ENCODE results near the gene EPN2.

EPN2 gene

DNA sequence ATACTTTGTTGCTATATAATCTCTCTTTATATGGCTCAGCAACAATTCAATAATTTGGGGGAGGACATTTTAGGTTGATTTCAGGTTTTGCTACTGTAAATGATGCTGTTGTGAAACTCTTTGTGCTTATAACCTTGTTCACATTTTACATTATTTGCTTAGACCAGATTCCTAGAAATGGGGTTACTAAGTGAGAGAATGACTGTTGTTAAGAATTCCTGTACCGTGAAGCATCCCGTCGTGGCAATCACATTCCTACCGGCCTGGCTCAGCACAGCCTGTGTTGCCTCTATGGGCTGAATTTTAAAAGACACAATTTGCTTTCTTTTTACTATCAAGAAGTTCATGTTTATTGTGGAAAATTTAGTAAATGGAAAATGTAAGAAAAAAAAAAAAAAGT lies 94.0 kb downstream of the EPN2 start:
- no peak for DNase-seq (ENCODE audit: low read depth in 2 of 2)

DNA sequence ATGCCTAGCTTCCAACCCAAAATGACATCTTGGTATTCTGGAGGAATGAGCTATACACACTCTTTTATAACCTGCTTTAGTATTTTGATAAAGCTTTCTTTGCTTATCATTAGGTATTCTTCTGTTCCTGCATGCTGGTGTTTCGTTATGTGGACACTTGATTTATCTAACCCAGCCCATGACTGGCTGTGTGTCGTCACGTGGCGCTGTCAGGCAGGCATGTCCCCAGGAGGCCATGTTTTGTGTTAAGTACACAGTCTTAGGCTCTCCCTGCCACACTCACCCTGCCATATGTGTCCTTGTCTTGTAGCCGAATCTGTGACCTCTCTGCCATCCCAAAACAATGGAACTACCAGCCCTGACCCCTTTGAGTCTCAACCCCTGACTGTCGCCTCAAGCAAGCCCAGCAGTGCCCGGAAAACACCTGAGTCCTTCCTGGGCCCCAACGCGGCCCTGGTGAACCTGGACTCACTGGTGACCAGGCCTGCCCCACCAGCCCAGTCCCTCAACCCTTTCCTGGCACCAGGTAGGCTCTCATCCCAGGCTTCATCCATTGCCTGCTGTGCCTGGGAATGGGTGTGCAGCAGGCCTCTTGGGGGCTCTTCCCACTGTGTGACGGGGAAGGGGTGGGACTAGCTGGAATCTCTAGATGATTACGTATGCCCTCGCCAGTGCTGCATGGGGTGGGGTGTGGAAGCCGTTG lies 94.5 kb downstream of the EPN2 start:
- no peak for DNase-seq (ENCODE audit: low read depth in 2 of 2)

DNA sequence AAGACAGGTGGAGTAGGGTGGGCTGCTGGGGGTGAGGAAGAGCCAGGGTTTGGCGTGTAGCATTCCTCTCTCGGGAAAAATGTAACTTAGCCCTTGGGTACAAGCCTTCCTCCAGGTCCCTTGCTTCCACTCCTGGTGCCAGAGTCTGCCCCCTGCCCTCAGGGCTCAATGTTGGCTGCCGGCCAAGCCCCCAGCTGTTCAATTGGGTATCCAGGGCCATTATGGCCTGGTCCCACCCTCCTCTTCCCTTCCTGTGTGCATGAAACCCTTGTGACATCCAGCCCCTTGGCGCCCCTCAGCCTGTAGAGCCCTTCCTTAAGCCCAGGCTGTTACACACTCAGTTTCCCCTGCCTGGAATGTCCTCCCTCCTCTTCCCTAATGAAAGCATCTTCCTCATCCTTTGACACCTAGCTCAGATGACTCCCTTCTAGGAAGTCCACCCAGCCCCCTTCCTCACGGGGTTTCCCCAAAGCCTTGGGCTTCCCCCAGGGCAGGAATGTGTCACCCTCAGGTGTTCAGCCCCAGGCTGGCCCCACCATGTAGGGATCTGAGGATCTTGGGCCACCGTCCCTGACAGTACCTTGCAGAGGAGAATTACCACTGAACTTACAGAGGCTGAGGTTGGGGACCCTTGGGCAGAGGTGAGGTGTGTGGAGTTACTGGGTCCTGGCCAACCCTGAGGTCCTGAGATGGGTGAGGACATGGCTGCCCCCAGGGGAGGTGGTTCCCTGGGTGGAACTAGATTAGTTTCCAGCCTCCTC lies 95.4 kb downstream of the EPN2 start:
- no peak for DNase-seq (ENCODE audit: low read depth in 2 of 2)

DNA sequence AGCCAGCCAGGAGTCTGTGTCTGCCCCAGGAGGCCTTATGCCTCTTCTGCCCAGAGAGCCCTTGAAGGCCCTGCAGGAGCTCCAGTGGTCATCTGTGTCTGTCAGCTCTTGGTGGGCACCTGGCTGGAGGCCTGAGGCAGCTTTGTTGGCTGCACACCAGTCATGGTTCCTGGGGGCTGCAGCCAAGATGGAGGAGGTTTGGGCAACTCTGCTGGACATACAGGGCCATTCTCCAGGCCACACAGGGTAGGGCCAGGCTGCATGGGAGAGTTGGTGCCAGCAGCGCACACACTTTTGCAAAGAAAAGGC lies 95.9 kb downstream of the EPN2 start:
- no peak for DNase-seq (ENCODE audit: low read depth in 2 of 2)

DNA sequence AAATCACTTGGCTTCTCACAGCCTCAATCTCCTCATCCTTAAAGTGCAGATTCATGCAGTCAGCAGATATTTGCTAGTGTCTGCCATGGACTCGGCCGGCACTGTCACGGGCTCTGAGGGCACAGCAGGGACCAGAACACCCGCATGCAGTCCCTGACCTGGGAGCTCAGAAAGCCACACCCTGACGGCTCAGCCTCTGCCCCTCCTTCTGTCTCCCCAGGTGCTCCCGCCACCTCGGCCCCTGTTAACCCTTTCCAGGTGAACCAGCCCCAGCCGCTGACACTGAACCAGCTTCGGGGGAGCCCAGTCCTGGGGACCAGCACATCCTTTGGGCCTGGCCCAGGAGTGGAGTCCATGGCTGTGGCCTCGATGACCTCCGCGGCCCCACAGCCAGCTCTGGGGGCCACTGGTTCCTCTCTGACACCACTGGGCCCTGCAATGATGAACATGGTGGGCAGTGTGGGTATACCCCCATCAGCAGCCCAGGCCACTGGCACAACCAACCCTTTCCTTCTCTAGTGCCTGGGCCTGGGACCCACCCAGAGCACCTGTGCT lies 96.6 kb downstream of the EPN2 start:
- no peak for DNase-seq (ENCODE audit: low read depth in 2 of 2)

DNA sequence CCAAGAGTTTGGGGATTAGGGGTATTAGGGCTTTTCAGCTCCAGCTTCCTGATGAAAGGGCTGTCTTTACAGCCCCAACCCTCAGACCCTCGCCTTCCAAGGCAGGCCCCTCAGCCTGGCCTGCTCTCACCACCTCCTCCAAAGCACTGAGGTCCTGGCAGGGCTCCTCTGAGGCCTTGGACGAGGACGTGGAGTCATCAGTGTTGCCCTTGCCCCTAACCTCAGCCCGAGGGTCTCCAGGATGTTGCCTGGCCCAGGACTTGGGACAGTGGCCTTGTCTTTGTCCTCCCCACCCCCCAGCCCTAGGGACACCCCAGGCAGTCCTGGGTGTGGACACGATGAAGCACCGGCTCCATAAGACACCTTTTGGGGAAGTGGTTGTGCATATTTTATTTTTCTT lies 97.2 kb downstream of the EPN2 start:
- no peak for DNase-seq (ENCODE audit: low read depth in 2 of 2)

DNA sequence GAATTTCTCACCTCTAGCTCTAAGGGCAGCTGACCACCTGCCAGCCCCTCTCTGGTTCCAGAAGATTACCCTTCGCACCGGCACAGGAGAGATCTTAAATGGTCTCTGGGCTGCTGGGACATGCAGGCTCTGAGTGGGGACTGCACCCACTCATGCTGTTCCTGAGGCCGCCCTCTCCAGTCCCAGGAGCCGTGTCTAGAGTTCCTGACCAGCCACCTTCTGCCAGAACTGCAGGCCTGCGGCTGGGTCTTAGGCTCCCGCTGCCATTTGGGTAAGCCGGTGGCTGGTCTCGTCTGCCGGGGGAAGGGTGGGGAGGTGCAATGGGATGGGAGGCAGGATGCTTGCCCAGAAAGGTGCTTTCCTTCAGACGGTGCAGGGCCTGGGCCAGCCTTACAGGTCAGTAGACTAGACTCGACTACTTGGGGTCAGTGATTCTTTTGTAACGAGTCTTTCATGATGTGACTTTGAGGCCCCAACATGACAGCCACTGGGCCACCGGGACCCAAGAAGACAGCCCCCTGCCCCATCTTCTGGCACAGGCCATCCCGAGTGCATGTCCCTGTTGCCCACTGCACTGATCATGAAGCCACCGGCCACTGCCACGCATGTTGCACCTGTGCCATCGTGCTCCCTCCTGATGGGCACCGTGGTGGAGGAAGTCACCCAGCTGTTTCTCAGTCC lies 98.9 kb downstream of the EPN2 start:
- no peak for DNase-seq (ENCODE audit: low read depth in 2 of 2)

DNA sequence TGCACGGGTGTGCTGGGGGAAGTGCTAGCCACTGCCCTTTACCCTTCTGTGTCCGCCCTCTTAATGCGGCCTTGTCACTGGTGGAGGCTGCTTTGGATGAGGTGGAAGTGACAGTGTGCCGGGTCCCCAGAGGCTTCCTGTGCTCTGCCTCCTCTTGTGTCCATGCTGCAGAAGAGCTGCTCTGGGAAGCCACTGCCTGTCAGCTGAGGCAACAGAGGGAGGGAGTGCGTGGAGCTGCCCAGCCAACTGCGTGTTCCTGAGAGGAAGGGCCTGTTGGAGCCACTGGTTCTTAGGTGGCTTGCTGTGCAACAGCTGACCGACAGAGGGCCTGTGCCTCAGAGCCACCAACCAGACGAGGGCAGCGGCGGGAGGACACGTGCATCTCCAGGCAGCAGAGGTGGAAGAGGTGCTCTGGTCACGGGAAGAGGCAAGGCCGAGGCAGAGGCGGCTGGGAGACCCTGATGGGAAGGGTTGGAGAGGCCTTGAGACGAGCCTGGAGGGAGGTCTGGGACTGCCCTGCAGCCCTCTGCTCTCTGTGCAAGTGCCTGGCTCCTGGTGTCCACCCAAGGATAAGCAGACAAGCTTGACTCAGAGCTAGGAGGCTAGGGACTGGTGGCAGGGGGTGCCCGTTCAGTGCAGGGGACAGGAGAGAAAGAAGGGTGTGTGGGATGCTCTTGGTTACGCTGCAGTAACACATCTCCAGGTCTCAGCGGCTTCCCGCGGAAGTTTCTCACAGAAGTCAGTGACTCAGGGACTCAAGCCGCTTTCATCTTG lies 100.0 kb downstream of the EPN2 start:
- DNase-seq (ENCODE audit: low read depth in 2 of 2): no peak

DNA sequence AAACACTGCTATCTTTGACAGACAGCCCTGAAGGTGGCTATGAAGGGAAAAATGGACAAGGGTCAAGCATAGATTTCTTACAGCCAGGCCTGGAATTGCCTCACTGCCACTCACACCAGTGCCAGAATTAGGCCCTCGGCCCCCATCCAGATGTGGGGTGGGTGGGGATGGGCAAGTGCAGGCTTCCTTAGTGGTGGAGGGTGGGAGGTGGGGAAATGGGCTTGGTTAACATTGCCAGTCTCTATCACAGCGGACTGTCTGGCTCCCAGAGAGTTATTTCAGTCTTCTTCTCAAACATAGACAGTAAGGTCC lies 100.5 kb downstream of the EPN2 start:
- DNase-seq (ENCODE audit: low read depth in 2 of 2): no peak

DNA sequence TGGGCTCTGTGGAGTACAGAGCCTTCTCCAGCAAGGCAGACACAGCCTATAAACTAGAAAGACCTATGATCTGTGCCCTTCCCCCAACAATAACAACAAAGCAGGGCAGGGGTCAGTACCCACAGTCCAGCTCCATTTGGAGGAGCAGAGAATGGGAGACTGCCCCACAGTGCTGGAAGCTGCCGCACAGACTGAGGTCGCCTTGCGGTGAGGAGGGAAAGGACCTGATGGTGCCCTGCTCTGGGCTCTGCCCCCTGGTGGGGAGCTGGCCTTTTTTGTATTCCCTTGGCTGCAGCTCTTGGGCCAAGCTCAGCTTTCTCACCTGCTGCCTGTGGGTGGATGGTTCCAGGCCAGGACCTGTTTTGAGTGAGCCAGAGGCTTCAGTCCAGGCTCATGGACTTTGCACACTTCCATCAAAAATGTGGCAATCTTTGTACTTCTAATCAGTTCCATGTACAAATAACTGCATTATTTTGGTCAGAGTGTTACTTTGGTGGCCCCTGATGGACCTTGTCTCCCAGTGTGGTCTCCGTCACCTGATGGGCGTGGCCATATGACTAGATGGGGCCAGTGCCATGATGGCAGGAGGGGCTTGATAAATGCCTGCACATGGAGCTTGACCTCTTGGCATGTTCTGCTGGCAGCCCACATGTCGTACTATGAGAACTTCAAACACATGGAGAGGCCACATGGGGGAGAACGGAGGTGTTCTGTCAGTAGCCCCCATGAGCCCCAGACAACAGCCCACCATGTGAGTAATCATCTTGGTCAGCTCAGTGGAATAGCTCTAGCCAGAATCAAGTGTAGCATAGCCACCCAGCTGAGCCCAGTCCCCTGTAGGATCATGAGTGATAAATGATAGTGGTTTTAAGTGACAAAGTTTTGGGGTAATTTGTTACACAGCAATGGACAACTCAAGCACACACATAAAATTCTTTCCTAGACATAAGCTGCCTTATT lies 101.1 kb downstream of the EPN2 start:
- peak; percentile 44 to 54 for DNase-seq (ENCODE audit: low read depth in 2 of 2)

DNA sequence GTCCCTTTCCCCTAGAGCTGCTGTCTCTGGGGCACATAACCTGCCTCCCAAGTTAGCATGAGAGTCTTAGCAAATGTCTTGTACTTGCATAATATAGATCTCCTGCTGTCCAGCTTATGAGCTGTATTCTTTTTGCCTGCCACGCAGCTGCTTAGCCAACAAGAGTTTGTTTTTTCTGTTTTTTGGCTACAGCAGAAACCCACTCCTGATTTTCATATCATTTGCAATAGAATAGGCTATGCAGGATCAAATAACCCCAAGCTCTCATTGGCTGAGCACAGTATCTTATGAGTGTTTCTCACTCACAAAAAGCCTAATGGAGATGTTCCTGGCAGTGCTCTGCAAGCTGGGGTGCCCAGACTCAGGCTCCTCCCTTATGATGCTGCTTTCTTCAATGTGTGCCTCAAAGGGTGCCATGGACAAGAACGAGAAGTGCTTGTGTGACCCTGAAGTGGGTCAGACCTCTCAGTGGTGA lies 102.2 kb downstream of the EPN2 start:
- no peak for DNase-seq (ENCODE audit: low read depth in 2 of 2)

DNA sequence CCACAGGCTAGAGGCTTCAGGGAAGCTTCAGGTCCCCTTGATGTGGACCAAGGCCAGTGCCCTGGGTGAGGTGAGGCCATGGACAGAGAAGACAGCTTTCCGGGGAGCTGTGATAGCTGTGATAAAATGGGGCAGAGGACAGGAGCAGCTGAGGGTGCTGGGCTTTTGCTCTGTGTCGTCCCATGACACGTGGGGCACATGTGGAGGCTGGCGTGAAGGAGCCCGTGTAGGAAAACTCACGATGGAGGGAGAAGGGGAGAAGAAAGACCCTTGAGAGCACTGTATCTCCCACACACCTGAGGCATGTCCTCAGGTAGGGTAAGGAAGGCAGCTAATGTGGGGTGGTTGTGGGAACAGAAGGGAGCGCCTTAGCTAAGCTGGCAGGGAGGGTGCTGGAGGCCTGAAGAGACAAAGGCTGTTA lies 104.1 kb downstream of the EPN2 start:
- DNase-seq (ENCODE audit: low read depth in 2 of 2): no peak

DNA sequence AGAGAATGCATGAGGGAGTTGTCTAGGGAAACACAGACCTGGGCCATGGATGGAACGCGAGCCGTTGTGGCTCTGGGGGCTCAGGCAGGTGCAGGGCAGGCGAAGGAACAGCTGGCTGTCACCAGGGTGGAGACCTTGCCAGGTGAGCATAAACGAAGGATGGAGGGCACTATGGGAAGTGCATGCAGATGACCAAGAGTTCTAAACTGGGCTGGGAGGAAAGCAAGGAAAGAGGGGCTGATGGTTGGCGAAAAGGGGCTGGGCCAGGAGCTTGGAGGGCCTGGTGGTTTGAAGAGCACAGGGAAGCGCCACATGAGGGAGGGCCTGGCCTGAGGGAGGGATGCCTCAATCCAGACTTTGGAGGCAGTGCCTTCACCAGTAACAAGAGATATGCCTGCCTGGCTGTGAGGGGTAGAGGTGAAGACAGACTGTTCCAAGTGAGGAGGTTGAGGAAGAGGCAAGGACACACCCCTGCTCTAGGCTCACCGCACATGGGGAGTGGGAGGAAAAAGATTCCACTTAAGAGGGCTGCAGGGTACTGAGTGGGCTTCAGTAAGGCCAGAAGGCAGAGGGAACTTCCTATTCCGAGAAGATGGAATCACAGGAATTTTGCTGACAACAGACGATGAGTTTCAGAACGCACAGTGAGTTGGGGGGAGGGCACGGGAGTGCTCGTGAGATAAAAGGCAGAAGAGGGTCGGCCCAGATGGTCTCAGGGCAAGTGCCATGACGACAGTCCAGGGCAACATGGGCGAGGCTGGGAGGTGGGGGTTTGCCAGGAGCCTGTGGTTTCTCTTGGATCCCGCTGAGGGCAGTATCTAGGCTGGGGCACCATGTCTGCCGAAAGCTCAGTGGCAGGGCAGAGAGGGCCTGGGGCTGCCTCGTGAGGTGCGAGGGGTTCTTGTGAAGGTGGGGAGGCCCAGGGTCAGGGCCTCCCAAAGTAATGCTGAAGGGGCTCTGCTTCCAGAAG lies 104.8 kb downstream of the EPN2 start:
- no peak for DNase-seq (ENCODE audit: low read depth in 2 of 2)

DNA sequence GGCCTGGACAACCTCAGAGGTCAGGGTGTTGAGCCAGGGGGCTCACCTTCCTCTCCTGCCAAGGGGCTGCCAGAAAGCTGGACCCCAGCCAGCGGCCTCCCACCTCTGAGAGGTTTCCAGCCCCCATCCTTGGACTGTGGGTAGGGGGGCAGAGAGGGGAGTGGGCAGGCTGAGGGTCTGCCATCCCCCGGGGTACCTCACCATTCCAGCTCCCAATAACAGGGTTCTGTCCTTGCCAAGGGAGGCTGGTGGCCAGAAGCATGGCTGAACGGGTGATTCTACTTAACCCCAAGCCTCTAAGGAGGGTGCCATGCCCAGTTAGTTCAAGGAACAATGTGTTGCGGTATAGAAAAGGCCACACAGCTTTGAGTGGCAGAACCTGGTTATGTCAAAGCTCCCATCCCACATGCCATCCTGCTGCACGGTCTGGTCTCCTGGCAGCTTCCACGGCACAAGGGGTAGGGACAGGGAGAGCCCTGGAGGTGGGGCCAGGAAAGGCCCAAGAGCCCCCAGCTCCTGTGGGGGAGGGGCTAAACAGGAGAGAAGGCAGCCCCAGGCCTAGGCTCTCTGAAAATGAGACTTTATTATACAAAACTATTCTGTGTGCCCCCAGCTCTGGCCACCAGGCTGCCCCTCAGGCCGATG lies 105.6 kb downstream of the EPN2 start:
- DNase-seq (ENCODE audit: low read depth in 2 of 2): no peak

DNA sequence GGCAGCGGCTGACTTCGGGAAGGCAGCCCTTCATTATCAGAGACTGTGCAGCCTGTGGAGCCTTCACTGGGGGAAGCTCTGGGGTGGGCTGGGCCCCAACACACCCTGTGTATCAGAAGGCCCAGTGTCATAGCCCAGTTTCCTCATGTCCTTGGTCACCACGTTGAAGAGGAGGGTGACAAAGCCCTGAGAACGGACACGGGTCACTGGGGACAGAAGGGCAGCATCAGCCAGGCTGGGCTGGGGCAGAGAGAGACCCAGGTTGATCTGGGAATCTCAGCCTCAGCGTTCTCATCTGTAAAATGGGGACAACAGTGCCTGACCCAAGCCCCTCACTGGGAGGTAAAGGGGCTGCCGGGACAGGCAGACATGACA lies 106.1 kb downstream of the EPN2 start:
- DNase-seq (ENCODE audit: low read depth in 2 of 2): no peak

DNA sequence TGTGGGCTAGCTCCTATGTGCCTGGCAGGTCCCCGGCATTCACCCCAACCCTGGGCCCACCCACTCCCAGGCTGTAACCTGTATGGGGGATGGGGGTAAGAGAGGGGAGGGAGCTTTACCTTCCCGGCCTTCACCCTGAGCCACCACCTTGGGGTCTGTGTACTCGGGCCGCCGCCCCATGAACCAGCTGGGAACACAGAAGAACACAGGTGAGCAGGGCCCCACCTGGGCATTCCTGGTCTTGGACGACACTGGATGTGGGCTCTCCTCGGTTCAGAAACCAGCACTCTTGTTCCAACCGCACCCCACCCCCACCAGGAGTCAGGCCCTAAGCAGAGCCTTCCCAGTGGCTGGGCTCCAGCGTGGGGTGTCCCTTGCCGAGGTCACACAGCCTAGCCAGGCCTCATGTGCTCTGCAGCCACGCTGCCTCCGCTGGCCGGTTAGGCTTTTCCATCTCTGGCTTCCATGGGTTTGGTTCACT lies 106.5 kb downstream of the EPN2 start:
- DNase-seq (ENCODE audit: low read depth in 2 of 2): no peak

DNA sequence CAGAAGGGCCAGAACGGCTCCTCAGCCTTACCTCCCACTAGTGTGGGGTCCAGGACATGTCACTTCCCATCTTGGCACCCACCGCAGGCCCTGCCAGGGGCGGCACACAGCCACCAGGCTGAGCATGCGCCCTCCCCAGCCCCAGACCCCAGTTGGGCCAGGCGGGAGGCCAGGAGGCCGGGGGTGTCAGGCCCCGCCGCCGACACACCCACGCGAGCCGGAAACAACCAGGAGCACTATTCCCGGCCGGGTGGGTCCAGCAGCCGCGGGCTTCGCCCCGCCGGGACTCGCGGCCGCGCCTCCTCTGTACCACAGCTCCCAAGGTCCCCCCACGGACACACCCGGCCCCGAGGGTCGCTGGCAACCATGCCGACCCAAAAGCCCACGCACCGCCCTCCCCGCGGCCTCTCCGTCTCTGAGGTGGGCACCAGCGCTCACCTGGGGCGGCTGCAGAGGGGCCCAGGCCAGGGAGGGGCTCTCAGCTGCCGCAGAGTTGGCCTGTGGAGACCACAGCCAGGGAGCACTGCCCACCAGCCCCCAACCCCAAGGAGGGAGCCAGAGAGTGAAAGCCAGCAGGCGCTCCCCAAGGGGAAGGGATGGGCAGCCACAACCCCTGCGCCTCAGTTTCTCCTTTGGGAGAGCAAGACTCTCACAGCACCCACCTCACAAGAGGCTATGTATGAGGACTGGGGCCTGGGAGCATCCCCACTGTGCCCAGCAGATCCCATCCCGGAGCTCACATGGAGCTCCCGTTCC lies 107.3 kb downstream of the EPN2 start:
- DNase-seq (ENCODE audit: low read depth in 2 of 2): no peak

DNA sequence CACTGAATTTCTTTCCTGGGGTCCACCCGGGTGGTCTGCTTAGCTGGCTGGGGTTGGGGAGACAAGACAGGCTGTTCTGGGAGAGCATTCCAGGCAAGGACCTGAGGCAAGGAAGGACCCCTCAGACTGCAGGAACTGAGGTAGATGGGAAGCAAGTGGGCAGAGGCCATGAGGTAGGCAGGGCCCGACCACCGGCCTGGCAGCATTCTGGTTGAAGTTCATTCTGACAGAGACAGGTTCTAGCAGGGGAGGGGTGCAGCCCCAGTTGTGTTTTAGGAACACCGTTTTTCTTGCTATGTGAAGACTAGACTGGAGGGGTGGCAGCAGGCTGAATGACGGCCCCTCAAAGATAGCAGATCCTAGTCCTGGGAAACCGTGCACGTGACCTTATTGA lies 107.9 kb downstream of the EPN2 start:
- no peak for DNase-seq (ENCODE audit: low read depth in 2 of 2)

Data from stimulated activated CD4-positive, alpha-beta T cell treated with anti-CD3 and anti-CD28 coated beads, Interleukin-4, amount 100 ng/mL, for 48 hours (primary cell).